ENCODE data around the gene GPN1. TPM values are rescaled to one million over a fixed set of nuclear protein-coding genes. Genes with fewer than 3 reads are reported as not detected.
"Not testable (repeated sequence)": the region's sequence is repeated elsewhere in the genome, so short reads cannot be mapped to it uniquely, and the experiment has no call there.

GPN1 gene
- total RNA-seq, 1 experiment from 2014 or later: 35.9 TPM

DNA sequence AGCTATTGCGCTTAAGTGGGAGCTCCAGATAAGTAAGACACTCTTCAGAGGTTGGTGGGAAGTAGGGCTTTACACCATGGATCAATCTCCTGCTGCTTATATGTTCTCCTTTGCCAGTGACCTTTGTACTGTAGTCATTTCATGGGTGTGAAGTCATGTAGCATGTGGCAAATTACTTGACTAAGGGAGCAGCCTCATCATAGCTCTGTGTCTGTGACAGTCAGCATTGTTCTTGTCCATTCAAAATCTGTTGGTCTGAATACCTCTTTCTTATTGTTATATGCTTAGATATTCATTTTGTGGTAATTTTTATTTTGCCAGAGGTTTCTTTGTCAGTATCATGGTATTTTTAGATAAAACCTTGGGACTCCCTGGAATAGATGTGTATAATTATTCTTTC is 53.0 kb downstream of the GPN1 start:
- Mint-ChIP-seq H3K4me3 (no peak overlapping the region), H3K4me1 (no peaks in the 10 kb centered on the region), H3K36me3 (peaks cover 24% of the 10 kb centered on the region), H3K27ac (no peak overlapping the region), H3K27me3 (ENCODE audit: low read depth) (no peaks in the 10 kb centered on the region), H3K9me3 (no peaks in the 10 kb centered on the region)
- TF ChIP-seq ZNF219 (CRISPR knock-in tag; IDR thresholded peaks at IDR 0.05; ENCODE audit: borderline replicate concordance) (no peak), HMGA2 (CRISPR knock-in tag; IDR thresholded peaks at IDR 0.05) (no peak), TEAD1 (CRISPR knock-in tag; IDR thresholded peaks at IDR 0.05) (no peak), RORB (CRISPR knock-in tag; IDR thresholded peaks at IDR 0.05) (no peak), GABPB1 (CRISPR knock-in tag; IDR thresholded peaks at IDR 0.05) (no peak), MYBL2 (CRISPR knock-in tag; IDR thresholded peaks at IDR 0.05) (no peak), NFATC4 (CRISPR knock-in tag; IDR thresholded peaks at IDR 0.05) (no peak)
- TF ChIP-seq, protein P1, sequence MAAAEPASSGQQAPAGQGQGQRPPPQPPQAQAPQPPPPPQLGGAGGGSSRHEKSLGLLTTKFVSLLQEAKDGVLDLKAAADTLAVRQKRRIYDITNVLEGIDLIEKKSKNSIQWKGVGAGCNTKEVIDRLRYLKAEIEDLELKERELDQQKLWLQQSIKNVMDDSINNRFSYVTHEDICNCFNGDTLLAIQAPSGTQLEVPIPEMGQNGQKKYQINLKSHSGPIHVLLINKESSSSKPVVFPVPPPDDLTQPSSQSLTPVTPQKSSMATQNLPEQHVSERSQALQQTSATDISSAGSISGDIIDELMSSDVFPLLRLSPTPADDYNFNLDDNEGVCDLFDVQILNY (CRISPR knock-in tag; IDR thresholded peaks at IDR 0.05): no peak
- TF ChIP-seq, protein P2, sequence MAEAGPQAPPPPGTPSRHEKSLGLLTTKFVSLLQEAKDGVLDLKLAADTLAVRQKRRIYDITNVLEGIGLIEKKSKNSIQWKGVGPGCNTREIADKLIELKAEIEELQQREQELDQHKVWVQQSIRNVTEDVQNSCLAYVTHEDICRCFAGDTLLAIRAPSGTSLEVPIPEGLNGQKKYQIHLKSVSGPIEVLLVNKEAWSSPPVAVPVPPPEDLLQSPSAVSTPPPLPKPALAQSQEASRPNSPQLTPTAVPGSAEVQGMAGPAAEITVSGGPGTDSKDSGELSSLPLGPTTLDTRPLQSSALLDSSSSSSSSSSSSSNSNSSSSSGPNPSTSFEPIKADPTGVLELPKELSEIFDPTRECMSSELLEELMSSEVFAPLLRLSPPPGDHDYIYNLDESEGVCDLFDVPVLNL (CRISPR knock-in tag; IDR thresholded peaks at IDR 0.05; ENCODE audit: borderline replicate concordance, low read depth): no peak
- TF ChIP-seq, protein P3, sequence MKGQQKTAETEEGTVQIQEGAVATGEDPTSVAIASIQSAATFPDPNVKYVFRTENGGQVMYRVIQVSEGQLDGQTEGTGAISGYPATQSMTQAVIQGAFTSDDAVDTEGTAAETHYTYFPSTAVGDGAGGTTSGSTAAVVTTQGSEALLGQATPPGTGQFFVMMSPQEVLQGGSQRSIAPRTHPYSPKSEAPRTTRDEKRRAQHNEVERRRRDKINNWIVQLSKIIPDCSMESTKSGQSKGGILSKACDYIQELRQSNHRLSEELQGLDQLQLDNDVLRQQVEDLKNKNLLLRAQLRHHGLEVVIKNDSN (CRISPR knock-in tag; IDR thresholded peaks at IDR 0.05): no peak
- TF ChIP-seq, protein P4, sequence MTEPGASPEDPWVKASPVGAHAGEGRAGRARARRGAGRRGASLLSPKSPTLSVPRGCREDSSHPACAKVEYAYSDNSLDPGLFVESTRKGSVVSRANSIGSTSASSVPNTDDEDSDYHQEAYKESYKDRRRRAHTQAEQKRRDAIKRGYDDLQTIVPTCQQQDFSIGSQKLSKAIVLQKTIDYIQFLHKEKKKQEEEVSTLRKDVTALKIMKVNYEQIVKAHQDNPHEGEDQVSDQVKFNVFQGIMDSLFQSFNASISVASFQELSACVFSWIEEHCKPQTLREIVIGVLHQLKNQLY (CRISPR knock-in tag; IDR thresholded peaks at IDR 0.05): no peak
- TF ChIP-seq, protein P5, sequence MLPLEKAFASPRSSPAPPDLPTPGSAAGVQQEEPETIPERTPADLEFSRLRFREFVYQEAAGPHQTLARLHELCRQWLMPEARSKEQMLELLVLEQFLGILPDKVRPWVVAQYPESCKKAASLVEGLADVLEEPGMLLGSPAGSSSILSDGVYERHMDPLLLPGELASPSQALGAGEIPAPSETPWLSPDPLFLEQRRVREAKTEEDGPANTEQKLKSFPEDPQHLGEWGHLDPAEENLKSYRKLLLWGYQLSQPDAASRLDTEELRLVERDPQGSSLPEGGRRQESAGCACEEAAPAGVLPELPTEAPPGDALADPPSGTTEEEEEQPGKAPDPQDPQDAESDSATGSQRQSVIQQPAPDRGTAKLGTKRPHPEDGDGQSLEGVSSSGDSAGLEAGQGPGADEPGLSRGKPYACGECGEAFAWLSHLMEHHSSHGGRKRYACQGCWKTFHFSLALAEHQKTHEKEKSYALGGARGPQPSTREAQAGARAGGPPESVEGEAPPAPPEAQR (CRISPR knock-in tag; IDR thresholded peaks at IDR 0.05): no peak
- TF ChIP-seq, protein P6, sequence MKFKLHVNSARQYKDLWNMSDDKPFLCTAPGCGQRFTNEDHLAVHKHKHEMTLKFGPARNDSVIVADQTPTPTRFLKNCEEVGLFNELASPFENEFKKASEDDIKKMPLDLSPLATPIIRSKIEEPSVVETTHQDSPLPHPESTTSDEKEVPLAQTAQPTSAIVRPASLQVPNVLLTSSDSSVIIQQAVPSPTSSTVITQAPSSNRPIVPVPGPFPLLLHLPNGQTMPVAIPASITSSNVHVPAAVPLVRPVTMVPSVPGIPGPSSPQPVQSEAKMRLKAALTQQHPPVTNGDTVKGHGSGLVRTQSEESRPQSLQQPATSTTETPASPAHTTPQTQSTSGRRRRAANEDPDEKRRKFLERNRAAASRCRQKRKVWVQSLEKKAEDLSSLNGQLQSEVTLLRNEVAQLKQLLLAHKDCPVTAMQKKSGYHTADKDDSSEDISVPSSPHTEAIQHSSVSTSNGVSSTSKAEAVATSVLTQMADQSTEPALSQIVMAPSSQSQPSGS (CRISPR knock-in tag; IDR thresholded peaks at IDR 0.05; ENCODE audit: borderline replicate concordance, low read depth): no peak
- TF ChIP-seq, protein P7, sequence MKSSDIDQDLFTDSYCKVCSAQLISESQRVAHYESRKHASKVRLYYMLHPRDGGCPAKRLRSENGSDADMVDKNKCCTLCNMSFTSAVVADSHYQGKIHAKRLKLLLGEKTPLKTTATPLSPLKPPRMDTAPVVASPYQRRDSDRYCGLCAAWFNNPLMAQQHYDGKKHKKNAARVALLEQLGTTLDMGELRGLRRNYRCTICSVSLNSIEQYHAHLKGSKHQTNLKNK (CRISPR knock-in tag; IDR thresholded peaks at IDR 0.05): no peak
- TF ChIP-seq, protein P8, sequence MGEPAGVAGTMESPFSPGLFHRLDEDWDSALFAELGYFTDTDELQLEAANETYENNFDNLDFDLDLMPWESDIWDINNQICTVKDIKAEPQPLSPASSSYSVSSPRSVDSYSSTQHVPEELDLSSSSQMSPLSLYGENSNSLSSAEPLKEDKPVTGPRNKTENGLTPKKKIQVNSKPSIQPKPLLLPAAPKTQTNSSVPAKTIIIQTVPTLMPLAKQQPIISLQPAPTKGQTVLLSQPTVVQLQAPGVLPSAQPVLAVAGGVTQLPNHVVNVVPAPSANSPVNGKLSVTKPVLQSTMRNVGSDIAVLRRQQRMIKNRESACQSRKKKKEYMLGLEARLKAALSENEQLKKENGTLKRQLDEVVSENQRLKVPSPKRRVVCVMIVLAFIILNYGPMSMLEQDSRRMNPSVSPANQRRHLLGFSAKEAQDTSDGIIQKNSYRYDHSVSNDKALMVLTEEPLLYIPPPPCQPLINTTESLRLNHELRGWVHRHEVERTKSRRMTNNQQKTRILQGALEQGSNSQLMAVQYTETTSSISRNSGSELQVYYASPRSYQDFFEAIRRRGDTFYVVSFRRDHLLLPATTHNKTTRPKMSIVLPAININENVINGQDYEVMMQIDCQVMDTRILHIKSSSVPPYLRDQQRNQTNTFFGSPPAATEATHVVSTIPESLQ (CRISPR knock-in tag; IDR thresholded peaks at IDR 0.05): no peak
- TF ChIP-seq, protein P9, sequence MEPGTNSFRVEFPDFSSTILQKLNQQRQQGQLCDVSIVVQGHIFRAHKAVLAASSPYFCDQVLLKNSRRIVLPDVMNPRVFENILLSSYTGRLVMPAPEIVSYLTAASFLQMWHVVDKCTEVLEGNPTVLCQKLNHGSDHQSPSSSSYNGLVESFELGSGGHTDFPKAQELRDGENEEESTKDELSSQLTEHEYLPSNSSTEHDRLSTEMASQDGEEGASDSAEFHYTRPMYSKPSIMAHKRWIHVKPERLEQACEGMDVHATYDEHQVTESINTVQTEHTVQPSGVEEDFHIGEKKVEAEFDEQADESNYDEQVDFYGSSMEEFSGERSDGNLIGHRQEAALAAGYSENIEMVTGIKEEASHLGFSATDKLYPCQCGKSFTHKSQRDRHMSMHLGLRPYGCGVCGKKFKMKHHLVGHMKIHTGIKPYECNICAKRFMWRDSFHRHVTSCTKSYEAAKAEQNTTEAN (CRISPR knock-in tag; IDR thresholded peaks at IDR 0.05): no peak
- DNase-seq (ENCODE audit: low spot score): no peak
- no peak for ATAC-seq
- ChIA-PET CTCF (interaction anchor here (0.6 to 2.7 kb wide), 3 partner anchors 22 to 190 kb away, joined by 3 to 26 read pairs (median 4); no protein-coding TSS in a partner anchor), POLR2A (no interaction called here)

DNA sequence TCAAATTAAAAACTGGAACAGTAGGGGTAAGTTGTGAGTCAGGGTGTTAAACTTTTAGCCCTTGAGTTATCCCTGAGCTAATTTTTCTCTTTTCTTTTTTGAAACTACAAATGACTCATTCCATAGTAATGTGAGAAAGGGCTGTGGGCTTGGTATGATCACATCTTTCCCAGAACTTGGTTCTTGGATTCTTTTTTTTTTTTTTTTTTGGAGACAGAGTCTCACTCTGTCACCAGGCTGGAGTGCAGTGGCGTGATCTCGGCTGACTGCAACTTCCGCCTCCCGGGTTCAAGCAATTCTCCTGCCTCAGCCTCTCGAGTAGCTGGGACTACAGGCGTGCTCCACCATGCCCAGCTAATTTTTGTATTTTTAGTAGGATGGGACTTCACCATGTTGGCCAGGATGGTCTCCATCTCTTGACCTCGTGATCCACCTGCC is 53.5 kb downstream of the GPN1 start:
- H3K36me3 Mint-ChIP-seq: peaks cover 24% of the 10 kb centered on the region
- H3K27me3 Mint-ChIP-seq (ENCODE audit: low read depth); ATAC-seq; H3K9me3 Mint-ChIP-seq; H3K4me3 Mint-ChIP-seq; H3K4me1 Mint-ChIP-seq; H3K27ac Mint-ChIP-seq; POLR2A ChIA-PET; DNase-seq (ENCODE audit: low spot score): not testable (repeated sequence)
- CTCF ChIA-PET: interaction anchor here (0.6 to 2.7 kb wide), 16 partner anchors 9 to 806 kb away, joined by 3 to 27 read pairs (median 9); partner anchors contain the start of genes SLC4A1AP, SUPT7L and TRIM54
